K562 (cell line): ENCODE measurements around the gene LRRC70. TPM values are rescaled to one million over a fixed set of nuclear protein-coding genes. Genes with fewer than 3 reads are reported as not detected.

Source experiments
- DIDO1 ChIP-seq: fragments of 450-650 bp; IDR thresholded peaks from 2 replicates; pipeline ENCODE4 v1.6.1; 2016; ENCODE audit warnings: low read depth, missing biosample characterization, missing genetic modification characterization
- DPF2 ChIP-seq: fragments of 450-650 bp; IDR thresholded peaks from 2 replicates; pipeline ENCODE4 v1.6.1; 2016
- POU5F1 ChIP-seq: fragments of 150-350 bp; IDR thresholded peaks from 2 replicates; pipeline ENCODE4 v1.6.1; 2014; ENCODE audit warnings: borderline replicate concordance, low read length, low read depth, mild to moderate bottlenecking; ENCODE audit not compliant: partially characterized antibody
- PRMT5 ChIP-seq: sonication (generic); formaldehyde crosslinking; IDR thresholded peaks from 2 replicates; pipeline ENCODE4 v1.5.0; 2020; ENCODE audit warnings: missing genetic modification reagents
- polyA plus RNA-seq, 8 experiments: library from polyadenylated mRNA; depleted of rRNA in 4 of 8; stranded (reverse) in 5 of 8; unstranded in 3 of 8; fragments of >200 nt; fragmentation: Nextera tagmentation in 2 of 8; fragmentation: Illumina TruSeq in 1 of 8; extraction: Ambion mirVana in 2 of 8; extraction: Trizol in 1 of 8; gene quantifications; 2 replicates each; pipeline versions ENCODE4 v1.2.1 to v1.2.3, GENCODE V29; 2011 to 2014; ENCODE audit warnings: inconsistent platforms in 1 of 8, missing spikeins in 1 of 8
- total RNA-seq, 7 experiments: library from RNA; depleted of rRNA in 6 of 7; stranded (reverse); fragments of >200 nt in 6 of 7; fragmentation: Illumina TruSeq in 2 of 7; extraction: Trizol in 2 of 7; gene quantifications; 2 replicates each; pipeline versions ENCODE4 v1.2.1 to v1.2.3, GENCODE V29; 2011 to 2021; ENCODE audit warnings: low replicate concordance in 1 of 7
- TF ChIP-seq, protein P1 (sequence below): sonication (generic); formaldehyde crosslinking; IDR thresholded peaks from 2 replicates; pipeline ENCODE4 v1.8.0; 2023; ENCODE audit warnings: mild to moderate bottlenecking, missing genetic modification reagents
- TF ChIP-seq, protein P2 (sequence below): fragments of 200-800 bp; sonication (Bioruptor generic); IDR thresholded peaks from 2 replicates; pipeline ENCODE4 v1.6.1; 2016; ENCODE audit warnings: missing genetic modification characterization, missing compliant biosample characterization
- TF ChIP-seq, protein P3 (sequence below): fragments of 450-650 bp; formaldehyde crosslinking; IDR thresholded peaks from 2 replicates; pipeline ENCODE4 v1.4.0; 2020; ENCODE audit warnings: mild to moderate bottlenecking
- TF ChIP-seq, protein P4 (sequence below): fragments of 450-650 bp; IDR thresholded peaks from 2 replicates; pipeline ENCODE4 v1.7.0; 2016; ENCODE audit warnings: borderline replicate concordance

The LRRC70 gene
- total and polyA plus RNA-seq, 9 of the 15 experiments (the other 6 are each of a cell fraction or from before 2014, with no cell fraction given): 0.21 to 2.1 (median 0.73) TPM

DNA sequence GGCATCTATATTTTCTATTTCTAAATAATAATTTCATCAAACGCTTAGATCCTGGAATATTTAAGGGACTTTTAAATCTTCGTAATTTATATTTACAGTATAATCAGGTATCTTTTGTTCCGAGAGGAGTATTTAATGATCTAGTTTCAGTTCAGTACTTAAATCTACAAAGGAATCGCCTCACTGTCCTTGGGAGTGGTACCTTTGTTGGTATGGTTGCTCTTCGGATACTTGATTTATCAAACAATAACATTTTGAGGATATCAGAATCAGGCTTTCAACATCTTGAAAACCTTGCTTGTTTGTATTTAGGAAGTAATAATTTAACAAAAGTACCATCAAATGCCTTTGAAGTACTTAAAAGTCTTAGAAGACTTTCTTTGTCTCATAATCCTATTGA is 1.1 kb downstream of the LRRC70 start (continued):
- TF ChIP-seq, protein P1, sequence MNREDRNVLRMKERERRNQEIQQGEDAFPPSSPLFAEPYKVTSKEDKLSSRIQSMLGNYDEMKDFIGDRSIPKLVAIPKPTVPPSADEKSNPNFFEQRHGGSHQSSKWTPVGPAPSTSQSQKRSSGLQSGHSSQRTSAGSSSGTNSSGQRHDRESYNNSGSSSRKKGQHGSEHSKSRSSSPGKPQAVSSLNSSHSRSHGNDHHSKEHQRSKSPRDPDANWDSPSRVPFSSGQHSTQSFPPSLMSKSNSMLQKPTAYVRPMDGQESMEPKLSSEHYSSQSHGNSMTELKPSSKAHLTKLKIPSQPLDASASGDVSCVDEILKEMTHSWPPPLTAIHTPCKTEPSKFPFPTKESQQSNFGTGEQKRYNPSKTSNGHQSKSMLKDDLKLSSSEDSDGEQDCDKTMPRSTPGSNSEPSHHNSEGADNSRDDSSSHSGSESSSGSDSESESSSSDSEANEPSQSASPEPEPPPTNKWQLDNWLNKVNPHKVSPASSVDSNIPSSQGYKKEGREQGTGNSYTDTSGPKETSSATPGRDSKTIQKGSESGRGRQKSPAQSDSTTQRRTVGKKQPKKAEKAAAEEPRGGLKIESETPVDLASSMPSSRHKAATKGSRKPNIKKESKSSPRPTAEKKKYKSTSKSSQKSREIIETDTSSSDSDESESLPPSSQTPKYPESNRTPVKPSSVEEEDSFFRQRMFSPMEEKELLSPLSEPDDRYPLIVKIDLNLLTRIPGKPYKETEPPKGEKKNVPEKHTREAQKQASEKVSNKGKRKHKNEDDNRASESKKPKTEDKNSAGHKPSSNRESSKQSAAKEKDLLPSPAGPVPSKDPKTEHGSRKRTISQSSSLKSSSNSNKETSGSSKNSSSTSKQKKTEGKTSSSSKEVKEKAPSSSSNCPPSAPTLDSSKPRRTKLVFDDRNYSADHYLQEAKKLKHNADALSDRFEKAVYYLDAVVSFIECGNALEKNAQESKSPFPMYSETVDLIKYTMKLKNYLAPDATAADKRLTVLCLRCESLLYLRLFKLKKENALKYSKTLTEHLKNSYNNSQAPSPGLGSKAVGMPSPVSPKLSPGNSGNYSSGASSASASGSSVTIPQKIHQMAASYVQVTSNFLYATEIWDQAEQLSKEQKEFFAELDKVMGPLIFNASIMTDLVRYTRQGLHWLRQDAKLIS (CRISPR knock-in tag): no peak
- TF ChIP-seq DPF2 (no peak), POU5F1 (no peak), DIDO1 (tag) (no peak), PRMT5 (CRISPR knock-in tag) (no peak)
- TF ChIP-seq, protein P2, sequence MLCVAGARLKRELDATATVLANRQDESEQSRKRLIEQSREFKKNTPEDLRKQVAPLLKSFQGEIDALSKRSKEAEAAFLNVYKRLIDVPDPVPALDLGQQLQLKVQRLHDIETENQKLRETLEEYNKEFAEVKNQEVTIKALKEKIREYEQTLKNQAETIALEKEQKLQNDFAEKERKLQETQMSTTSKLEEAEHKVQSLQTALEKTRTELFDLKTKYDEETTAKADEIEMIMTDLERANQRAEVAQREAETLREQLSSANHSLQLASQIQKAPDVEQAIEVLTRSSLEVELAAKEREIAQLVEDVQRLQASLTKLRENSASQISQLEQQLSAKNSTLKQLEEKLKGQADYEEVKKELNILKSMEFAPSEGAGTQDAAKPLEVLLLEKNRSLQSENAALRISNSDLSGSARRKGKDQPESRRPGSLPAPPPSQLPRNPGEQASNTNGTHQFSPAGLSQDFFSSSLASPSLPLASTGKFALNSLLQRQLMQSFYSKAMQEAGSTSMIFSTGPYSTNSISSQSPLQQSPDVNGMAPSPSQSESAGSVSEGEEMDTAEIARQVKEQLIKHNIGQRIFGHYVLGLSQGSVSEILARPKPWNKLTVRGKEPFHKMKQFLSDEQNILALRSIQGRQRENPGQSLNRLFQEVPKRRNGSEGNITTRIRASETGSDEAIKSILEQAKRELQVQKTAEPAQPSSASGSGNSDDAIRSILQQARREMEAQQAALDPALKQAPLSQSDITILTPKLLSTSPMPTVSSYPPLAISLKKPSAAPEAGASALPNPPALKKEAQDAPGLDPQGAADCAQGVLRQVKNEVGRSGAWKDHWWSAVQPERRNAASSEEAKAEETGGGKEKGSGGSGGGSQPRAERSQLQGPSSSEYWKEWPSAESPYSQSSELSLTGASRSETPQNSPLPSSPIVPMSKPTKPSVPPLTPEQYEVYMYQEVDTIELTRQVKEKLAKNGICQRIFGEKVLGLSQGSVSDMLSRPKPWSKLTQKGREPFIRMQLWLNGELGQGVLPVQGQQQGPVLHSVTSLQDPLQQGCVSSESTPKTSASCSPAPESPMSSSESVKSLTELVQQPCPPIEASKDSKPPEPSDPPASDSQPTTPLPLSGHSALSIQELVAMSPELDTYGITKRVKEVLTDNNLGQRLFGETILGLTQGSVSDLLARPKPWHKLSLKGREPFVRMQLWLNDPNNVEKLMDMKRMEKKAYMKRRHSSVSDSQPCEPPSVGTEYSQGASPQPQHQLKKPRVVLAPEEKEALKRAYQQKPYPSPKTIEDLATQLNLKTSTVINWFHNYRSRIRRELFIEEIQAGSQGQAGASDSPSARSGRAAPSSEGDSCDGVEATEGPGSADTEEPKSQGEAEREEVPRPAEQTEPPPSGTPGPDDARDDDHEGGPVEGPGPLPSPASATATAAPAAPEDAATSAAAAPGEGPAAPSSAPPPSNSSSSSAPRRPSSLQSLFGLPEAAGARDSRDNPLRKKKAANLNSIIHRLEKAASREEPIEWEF (CRISPR knock-in tag): no peak
- TF ChIP-seq, protein P3, sequence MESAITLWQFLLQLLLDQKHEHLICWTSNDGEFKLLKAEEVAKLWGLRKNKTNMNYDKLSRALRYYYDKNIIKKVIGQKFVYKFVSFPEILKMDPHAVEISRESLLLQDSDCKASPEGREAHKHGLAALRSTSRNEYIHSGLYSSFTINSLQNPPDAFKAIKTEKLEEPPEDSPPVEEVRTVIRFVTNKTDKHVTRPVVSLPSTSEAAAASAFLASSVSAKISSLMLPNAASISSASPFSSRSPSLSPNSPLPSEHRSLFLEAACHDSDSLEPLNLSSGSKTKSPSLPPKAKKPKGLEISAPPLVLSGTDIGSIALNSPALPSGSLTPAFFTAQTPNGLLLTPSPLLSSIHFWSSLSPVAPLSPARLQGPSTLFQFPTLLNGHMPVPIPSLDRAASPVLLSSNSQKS (CRISPR knock-in tag): no peak
- TF ChIP-seq, protein P4, sequence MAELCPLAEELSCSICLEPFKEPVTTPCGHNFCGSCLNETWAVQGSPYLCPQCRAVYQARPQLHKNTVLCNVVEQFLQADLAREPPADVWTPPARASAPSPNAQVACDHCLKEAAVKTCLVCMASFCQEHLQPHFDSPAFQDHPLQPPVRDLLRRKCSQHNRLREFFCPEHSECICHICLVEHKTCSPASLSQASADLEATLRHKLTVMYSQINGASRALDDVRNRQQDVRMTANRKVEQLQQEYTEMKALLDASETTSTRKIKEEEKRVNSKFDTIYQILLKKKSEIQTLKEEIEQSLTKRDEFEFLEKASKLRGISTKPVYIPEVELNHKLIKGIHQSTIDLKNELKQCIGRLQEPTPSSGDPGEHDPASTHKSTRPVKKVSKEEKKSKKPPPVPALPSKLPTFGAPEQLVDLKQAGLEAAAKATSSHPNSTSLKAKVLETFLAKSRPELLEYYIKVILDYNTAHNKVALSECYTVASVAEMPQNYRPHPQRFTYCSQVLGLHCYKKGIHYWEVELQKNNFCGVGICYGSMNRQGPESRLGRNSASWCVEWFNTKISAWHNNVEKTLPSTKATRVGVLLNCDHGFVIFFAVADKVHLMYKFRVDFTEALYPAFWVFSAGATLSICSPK: no peak
